ENCODE results near the gene ITGA2. TPM values are rescaled to one million over a fixed set of nuclear protein-coding genes. Genes with fewer than 3 reads are reported as not detected.

ITGA2 gene
- total RNA-seq, 4 donors from 2014 or later = 0.07 to 0.41 (median 0.24) TPM

GRCh38 chr5:52998552-52999313 is 9.6 kb downstream of the ITGA2 start:
- intact Hi-C loops (cut with DNase I; ENCODE audit: low total_unique reads) = no loop called here
- no peak for DNase-seq
- Histone ChIP-seq H3K9me3 (no peaks in the 10 kb centered on the region), H3K27me3 (no peaks in the 10 kb centered on the region), H3K4me3 (no peak overlapping the region), H3K27ac (no peak overlapping the region), H3K4me1 (no peaks in the 10 kb centered on the region), H3K36me3 (no peaks in the 10 kb centered on the region)
- ATAC-seq = no peak
- no peak for TF ChIP-seq CTCF (IDR thresholded peaks at IDR 0.05 in 4 of 5, conservative IDR thresholded peaks at IDR 0.05 in 1 of 5)
- no peak for TF ChIP-seq POLR2A (IDR thresholded peaks at IDR 0.05)
- in situ Hi-C loops (cut with MboI; ENCODE audit: low sequenced_read_pairs in 4 of 4) = no loop called here

GRCh38 chr5:52999344-52999949 is 10.3 kb downstream of the ITGA2 start:
- Histone ChIP-seq H3K27me3 (no peaks in the 10 kb centered on the region), H3K36me3 (no peaks in the 10 kb centered on the region), H3K4me3 (no peak overlapping the region), H3K27ac (no peak overlapping the region), H3K9me3 (no peaks in the 10 kb centered on the region), H3K4me1 (no peaks in the 10 kb centered on the region)
- in situ Hi-C loops (cut with MboI; ENCODE audit: low sequenced_read_pairs in 4 of 4) = no loop called here
- TF ChIP-seq POLR2A (IDR thresholded peaks at IDR 0.05) = no peak
- TF ChIP-seq CTCF (IDR thresholded peaks at IDR 0.05 in 4 of 5, conservative IDR thresholded peaks at IDR 0.05 in 1 of 5) = no peak
- ATAC-seq (no peak), DNase-seq (no peak)
- intact Hi-C loops (cut with DNase I; ENCODE audit: low total_unique reads) = no loop called here

- no peak for DNase-seq
- H3K27me3 ChIP-seq = no peaks in the 10 kb centered on the region
- H3K4me1 ChIP-seq = no peaks in the 10 kb centered on the region
- no peak for ATAC-seq
- no peaks in the 10 kb centered on the region for H3K9me3 ChIP-seq
- H3K4me3 ChIP-seq = no peak overlapping the region
- in situ Hi-C loops (cut with MboI; ENCODE audit: low sequenced_read_pairs in 4 of 4) (no loop called here), intact Hi-C loops (cut with DNase I; ENCODE audit: low total_unique reads) (no loop called here)
- H3K36me3 ChIP-seq = no peaks in the 10 kb centered on the region
- H3K27ac ChIP-seq = no peak overlapping the region
- TF ChIP-seq POLR2A (IDR thresholded peaks at IDR 0.05) = no peak
- no peak for TF ChIP-seq CTCF (IDR thresholded peaks at IDR 0.05 in 4 of 5, conservative IDR thresholded peaks at IDR 0.05 in 1 of 5)
These were observed 12.4 kb downstream of the ITGA2 start for GRCh38 chr5:53001541-53001940.

- ATAC-seq = no peak
- no peaks in the 10 kb centered on the region for H3K36me3 ChIP-seq
These were observed 13.3 kb downstream of the ITGA2 start for GRCh38 chr5:53002491-53002890.

More at GRCh38 chr5:53002491-53002890, 13.3 kb downstream of the ITGA2 start:
- H3K27ac ChIP-seq = no peak overlapping the region
- H3K9me3 ChIP-seq = no peaks in the 10 kb centered on the region
- DNase-seq = no peak
- H3K4me1 ChIP-seq = no peaks in the 10 kb centered on the region
- no peak for TF ChIP-seq CTCF (IDR thresholded peaks at IDR 0.05 in 4 of 5, conservative IDR thresholded peaks at IDR 0.05 in 1 of 5)
- no peak for TF ChIP-seq POLR2A (IDR thresholded peaks at IDR 0.05)
- intact Hi-C loops (cut with DNase I; ENCODE audit: low total_unique reads) = no loop called here
- H3K27me3 ChIP-seq = no peaks in the 10 kb centered on the region
- in situ Hi-C loops (cut with MboI; ENCODE audit: low sequenced_read_pairs in 4 of 4) = no loop called here
- H3K4me3 ChIP-seq = no peak overlapping the region
